WERI-Rb-1 (cell line): ENCODE data around the gene GRAMD1B.

ENCODE experiments used
- DNase-seq: peaks from one replicate; pipeline ENCODE4 v3.0.0-alpha.2; 2020
- H3K27ac ChIP-seq: fragments of 250-450 bp; sonication (Bioruptor Pico); 2 replicates; pipeline ENCODE4 v1.5.1; 2020; ENCODE audit warnings: mild to moderate bottlenecking, moderate library complexity
- H3K27me3 ChIP-seq: fragments of 250-450 bp; sonication (Bioruptor Pico); 2 replicates; pipeline ENCODE4 v1.5.1; 2021; ENCODE audit warnings: mild to moderate bottlenecking, low read depth, moderate library complexity; ENCODE audit not compliant: insufficient read depth, severe bottlenecking
- H3K36me3 ChIP-seq: fragments of 250-450 bp; sonication (Bioruptor Pico); 2 replicates; pipeline ENCODE4 v1.5.1; 2020; ENCODE audit warnings: mild to moderate bottlenecking, moderate library complexity
- H3K4me3 ChIP-seq: 2 replicates; pipeline ENCODE4 v1.5.1; 2011; ENCODE audit warnings: low read depth, mild to moderate bottlenecking, control low read depth, low read length
- H3K9me3 ChIP-seq: fragments of 250-450 bp; sonication (Bioruptor Pico); 2 replicates; pipeline ENCODE4 v1.5.1; 2021; ENCODE audit warnings: mild to moderate bottlenecking, moderate library complexity; ENCODE audit not compliant: severe bottlenecking
- TF ChIP-seq, protein P1 (sequence below): IDR thresholded peaks from 2 replicates; pipeline ENCODE4 v1.5.1; 2011; ENCODE audit warnings: low read depth, mild to moderate bottlenecking, control low read depth, inconsistent platforms, low read length

Gene GRAMD1B

DNA sequence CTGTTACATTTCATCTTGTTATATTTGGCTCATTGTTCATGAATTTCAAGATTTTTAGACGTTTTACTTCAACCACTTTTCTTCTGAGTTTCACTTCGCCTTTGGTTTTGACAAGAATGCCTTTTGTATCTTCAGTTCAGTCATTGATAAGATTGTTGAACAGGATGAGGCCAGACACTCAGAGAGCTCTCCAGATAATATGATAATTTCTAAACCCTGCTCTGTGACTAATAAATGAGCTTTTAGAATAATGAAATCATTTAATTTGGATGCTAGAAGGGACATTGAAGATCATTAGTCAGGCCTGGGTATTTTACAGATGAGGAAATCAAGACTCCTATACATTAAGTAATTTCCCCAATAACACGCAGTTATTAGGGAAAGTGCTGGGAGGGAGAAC, 37.2 kb upstream of the GRAMD1B start:
- Histone ChIP-seq H3K36me3 (no peaks in the 10 kb centered on the region), H3K27ac (no peak overlapping the region), H3K4me3 (no peak overlapping the region), H3K9me3 (peaks cover 5% of the 10 kb centered on the region), H3K27me3 (no peaks in the 10 kb centered on the region)
- TF ChIP-seq, protein P1, sequence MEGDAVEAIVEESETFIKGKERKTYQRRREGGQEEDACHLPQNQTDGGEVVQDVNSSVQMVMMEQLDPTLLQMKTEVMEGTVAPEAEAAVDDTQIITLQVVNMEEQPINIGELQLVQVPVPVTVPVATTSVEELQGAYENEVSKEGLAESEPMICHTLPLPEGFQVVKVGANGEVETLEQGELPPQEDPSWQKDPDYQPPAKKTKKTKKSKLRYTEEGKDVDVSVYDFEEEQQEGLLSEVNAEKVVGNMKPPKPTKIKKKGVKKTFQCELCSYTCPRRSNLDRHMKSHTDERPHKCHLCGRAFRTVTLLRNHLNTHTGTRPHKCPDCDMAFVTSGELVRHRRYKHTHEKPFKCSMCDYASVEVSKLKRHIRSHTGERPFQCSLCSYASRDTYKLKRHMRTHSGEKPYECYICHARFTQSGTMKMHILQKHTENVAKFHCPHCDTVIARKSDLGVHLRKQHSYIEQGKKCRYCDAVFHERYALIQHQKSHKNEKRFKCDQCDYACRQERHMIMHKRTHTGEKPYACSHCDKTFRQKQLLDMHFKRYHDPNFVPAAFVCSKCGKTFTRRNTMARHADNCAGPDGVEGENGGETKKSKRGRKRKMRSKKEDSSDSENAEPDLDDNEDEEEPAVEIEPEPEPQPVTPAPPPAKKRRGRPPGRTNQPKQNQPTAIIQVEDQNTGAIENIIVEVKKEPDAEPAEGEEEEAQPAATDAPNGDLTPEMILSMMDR, result no peak
- no peak for DNase-seq

DNA sequence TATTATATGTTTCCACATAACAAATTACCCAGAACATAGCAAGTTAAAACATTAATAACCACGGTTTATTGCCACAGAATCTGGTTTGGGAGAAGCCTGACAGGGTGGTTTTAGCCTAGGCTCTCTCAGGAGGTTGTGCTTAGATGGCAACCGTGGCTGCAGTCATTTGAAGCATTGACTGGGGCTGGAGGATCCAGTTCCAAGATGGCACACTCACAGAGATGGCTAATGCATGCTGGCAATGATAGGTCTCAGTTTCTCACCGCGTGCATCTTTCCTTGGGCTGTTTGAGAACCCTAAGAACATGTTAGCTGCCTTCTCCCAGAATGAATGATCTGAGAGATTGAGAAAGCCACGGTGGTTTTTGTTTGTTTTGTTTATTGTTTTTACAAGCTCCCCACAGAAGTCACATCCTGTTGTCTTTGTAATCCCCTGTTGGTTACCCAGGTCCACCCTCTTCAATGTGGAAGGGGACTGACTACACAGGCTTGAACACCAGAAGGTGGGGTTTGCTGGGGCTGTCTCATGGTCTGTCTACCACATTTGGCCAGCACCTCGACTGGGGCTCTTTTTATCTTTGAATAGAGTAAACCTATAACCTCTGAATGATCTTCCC, 36.6 kb upstream of the GRAMD1B start:
- TF ChIP-seq, protein P1, result no peak
- H3K4me3 ChIP-seq, result no peak overlapping the region

DNA sequence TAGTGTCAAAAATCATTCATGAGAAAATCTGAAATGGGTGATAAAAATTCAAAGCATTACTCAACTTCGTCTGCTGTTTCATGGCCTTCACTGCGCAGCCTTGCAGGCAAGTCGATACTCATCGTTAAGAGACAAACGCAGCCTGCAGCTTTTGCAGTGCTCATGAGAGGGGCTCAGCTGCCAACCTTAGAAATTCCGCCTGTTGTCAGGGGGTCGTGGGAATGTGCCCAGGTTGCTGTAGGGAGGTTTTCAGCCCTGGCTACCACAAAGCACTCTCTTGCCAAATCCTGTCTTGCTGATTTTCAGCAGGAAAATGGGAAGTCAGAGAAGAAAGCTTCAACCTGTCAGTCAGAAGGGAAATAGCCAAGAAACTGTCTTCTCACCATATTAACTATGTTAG, 25.4 kb upstream of the GRAMD1B start:
- Histone ChIP-seq H3K4me3 (peak overlapping the region; percentile 32), H3K36me3 (no peaks in the 10 kb centered on the region), H3K9me3 (no peaks in the 10 kb centered on the region), H3K27me3 (no peaks in the 10 kb centered on the region), H3K27ac (peak overlapping the region; percentile 82)
- peak; percentile 33 for DNase-seq
- TF ChIP-seq, protein P1, result no peak

More for the DNA sequence above, 36.6 kb upstream of the GRAMD1B start:
- Histone ChIP-seq H3K9me3 (peaks cover 5% of the 10 kb centered on the region), H3K27ac (no peak overlapping the region), H3K36me3 (no peaks in the 10 kb centered on the region), H3K27me3 (no peaks in the 10 kb centered on the region)
- no peak for DNase-seq

DNA sequence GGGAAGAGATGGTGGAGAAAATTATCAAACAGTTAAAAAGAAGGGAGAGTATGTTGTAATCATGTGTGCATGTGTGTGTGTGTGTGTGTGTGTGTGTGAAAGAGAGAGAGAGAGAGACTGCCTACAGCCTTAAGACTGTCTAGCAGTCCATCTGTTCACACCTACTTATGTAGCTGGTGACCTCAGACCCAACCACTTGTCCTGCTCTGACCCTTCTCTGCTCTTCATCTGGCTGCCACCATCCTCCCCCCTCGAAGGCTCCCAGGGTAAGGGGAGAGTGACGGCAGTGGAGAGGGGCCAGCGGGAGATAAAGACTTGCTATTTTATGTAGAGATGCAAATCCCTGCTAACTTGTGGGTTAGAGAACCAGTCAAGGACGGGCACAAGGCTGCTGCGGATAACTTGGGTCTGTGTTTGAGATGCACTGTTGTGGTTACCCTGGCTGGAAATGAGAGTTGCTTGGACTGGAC, 24.9 kb upstream of the GRAMD1B start:
- TF ChIP-seq, protein P1, result no peak
- Histone ChIP-seq H3K36me3 (no peaks in the 10 kb centered on the region), H3K4me3 (peak overlapping the region; percentile 32), H3K9me3 (no peaks in the 10 kb centered on the region), H3K27me3 (no peaks in the 10 kb centered on the region), H3K27ac (peak overlapping the region; percentile 82)
- peak; percentile 94 for DNase-seq

DNA sequence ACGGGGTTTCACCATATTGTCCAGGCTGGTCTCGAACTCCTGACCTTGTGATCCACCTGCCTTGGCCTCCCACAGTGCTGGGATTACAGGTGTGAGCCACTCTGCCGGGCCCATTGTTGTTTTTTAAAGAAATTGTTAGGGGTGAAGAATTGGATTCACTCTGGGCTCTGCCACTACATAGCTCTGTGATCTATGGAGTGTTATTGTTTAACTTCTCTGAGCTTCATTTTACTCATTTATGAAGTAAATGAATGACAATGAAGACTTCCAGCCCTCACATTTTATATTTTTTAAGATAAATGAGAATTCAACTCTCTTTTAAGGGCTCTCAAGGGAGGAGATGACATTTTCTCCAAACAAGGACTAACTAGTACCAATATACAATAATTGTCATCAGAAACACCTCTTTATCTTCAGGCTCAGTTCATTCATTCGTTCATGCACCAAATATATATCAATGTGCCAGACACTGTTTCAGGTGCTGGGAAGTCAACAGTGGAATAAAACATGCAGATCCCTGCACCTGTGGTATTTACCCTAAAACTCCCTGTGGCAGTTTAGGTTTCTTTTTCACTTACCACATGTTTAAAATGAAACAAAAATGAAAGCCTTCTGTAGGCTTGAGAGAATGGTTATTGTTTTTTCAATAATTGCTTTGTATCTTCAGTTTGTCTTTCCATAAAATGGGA, 23.5 kb upstream of the GRAMD1B start:
- H3K36me3 ChIP-seq, result no peaks in the 10 kb centered on the region
- no peak overlapping the region for H3K4me3 ChIP-seq
- H3K9me3 ChIP-seq, result no peaks in the 10 kb centered on the region
- H3K27me3 ChIP-seq, result no peaks in the 10 kb centered on the region
- no peak for DNase-seq
- TF ChIP-seq, protein P1, result no peak
- H3K27ac ChIP-seq, result no peak overlapping the region; the same call in 1 of the 2 replicates
